Smooth muscle cell (in vitro differentiated cells): Measurements from ENCODE around the gene CD22. TPM values are rescaled to one million over a fixed set of nuclear protein-coding genes. Genes with fewer than 3 reads are reported as not detected.

Experiments used
- DNase-seq: peaks from one replicate; lab custom pipeline; 2025; ENCODE audit not compliant: unreplicated experiment; lab: John Stamatoyannopoulos, UW
- H2AFZ ChIP-seq: fragments of 200-600 bp; sonication (generic); 2 replicates; pipeline ENCODE4 v1.6.0; 2016; ENCODE audit warnings: antibody characterized with exemption, low read depth, mild to moderate bottlenecking
- H3F3A ChIP-seq: fragments of 200-600 bp; sonication (generic); 2 replicates; pipeline ENCODE4 v1.6.0; 2017; ENCODE audit warnings: antibody characterized with exemption, low read depth
- H3K27ac ChIP-seq: fragments of 200-600 bp; sonication (generic); 2 replicates; pipeline ENCODE4 v1.5.1; 2016; ENCODE audit warnings: low read depth, mild to moderate bottlenecking
- H3K27me3 ChIP-seq: fragments of 200-600 bp; sonication (generic); 2 replicates; pipeline ENCODE4 v1.6.1; 2016; ENCODE audit warnings: low read depth, mild to moderate bottlenecking
- H3K36me3 ChIP-seq: fragments of 200-600 bp; sonication (generic); 2 replicates; pipeline ENCODE4 v1.5.1; 2016; ENCODE audit warnings: low read depth
- H3K4me1 ChIP-seq: fragments of 200-600 bp; sonication (generic); 2 replicates; pipeline ENCODE4 v1.5.1; 2016; ENCODE audit warnings: low read depth
- H3K4me2 ChIP-seq: fragments of 200-600 bp; sonication (generic); 2 replicates; pipeline ENCODE4 v1.6.0; 2016; ENCODE audit warnings: mild to moderate bottlenecking
- H3K4me3 ChIP-seq: fragments of 200-600 bp; sonication (generic); 2 replicates; pipeline ENCODE4 v1.5.1; 2016; ENCODE audit warnings: mild to moderate bottlenecking
- H3K79me2 ChIP-seq: fragments of 200-600 bp; sonication (generic); 2 replicates; pipeline ENCODE4 v1.6.0; 2016; ENCODE audit warnings: low read depth, mild to moderate bottlenecking
- H3K9ac ChIP-seq: fragments of 200-600 bp; sonication (generic); 2 replicates; pipeline ENCODE4 v1.6.0; 2016; ENCODE audit warnings: low read depth
- H3K9me3 ChIP-seq: fragments of 200-600 bp; sonication (generic); replicated peaks from 2 replicates; pipeline ENCODE4 v1.5.1; 2016; ENCODE audit warnings: low read depth
- H4K20me1 ChIP-seq: fragments of 200-600 bp; sonication (generic); 2 replicates; pipeline ENCODE4 v1.6.0; 2016; ENCODE audit warnings: low read depth
- CTCF ChIP-seq: fragments of 200-600 bp; sonication (generic); IDR thresholded peaks from 2 replicates; pipeline ENCODE4 v1.5.1; 2017; ENCODE audit warnings: borderline replicate concordance, mild to moderate bottlenecking, antibody characterized with exemption; ENCODE audit not compliant: insufficient read depth, poor library complexity, severe bottlenecking
- WGBS: methylation state at CpG from one replicate; pipeline ENCODE4 v1.1.7; 2016; ENCODE audit warnings: low lambda C conversion rate; 5-methylcytosine and 5-hydroxymethylcytosine counted together
- polyA plus RNA-seq: library from polyadenylated mRNA; unstranded; fragments of >200 nt; fragmentation: Nextera tagmentation; extraction: Ambion mirVana; gene quantifications from 2 replicates; pipeline ENCODE4 v1.2.1, GENCODE V29; 2016
- total RNA-seq: library from RNA; depleted of rRNA; stranded (reverse); fragments of >200 nt; gene quantifications from 2 replicates; pipeline ENCODE4 v1.2.3, GENCODE V29; 2014

CD22 gene
- total and polyA plus RNA-seq, 2 experiments from 2014 or later: not detected

GRCh38 chr19:35349614-35350521 lies 20.9 kb downstream of the CD22 start:
- Histone ChIP-seq H3K27ac (no peak overlapping the region), H3K79me2 (no peaks in the 10 kb centered on the region), H3K4me2 (no peak overlapping the region), H3K4me1 (no peaks in the 10 kb centered on the region), H3K4me3 (no peak overlapping the region), H3K9me3 (no peaks in the 10 kb centered on the region), H4K20me1 (no peaks in the 10 kb centered on the region), H2AFZ (no peak overlapping the region), H3K27me3 (no peaks in the 10 kb centered on the region), H3K36me3 (no peaks in the 10 kb centered on the region), H3F3A (no peaks in the 10 kb centered on the region), H3K9ac (no peak overlapping the region)
- TF ChIP-seq CTCF: no peak
- WGBS: 90% methylated on average over 9 of the region's 17 CpGs
- DNase-seq: no peak

GRCh38 chr19:35350591-35350990 lies 21.6 kb downstream of the CD22 start:
- Histone ChIP-seq H3K79me2 (no peaks in the 10 kb centered on the region), H3K4me2 (no peak overlapping the region), H3F3A (no peaks in the 10 kb centered on the region), H3K27ac (no peak overlapping the region), H2AFZ (no peak overlapping the region), H3K36me3 (no peaks in the 10 kb centered on the region), H3K4me3 (no peak overlapping the region), H3K4me1 (no peaks in the 10 kb centered on the region), H3K9ac (no peak overlapping the region), H4K20me1 (no peaks in the 10 kb centered on the region), H3K27me3 (no peaks in the 10 kb centered on the region), H3K9me3 (no peaks in the 10 kb centered on the region)
- no peak for TF ChIP-seq CTCF
- 95% methylated on average over 7 of the region's 7 CpGs for WGBS
- no peak for DNase-seq

- TF ChIP-seq CTCF: no peak
- no peaks in the 10 kb centered on the region for H3F3A ChIP-seq
- no peaks in the 10 kb centered on the region for H4K20me1 ChIP-seq
- H3K27ac ChIP-seq: no peak overlapping the region
- no peak overlapping the region for H3K9ac ChIP-seq
- H3K79me2 ChIP-seq: no peaks in the 10 kb centered on the region
- DNase-seq: no peak
- H3K27me3 ChIP-seq: no peaks in the 10 kb centered on the region
- H3K4me3 ChIP-seq: no peak overlapping the region
- no peaks in the 10 kb centered on the region for H3K9me3 ChIP-seq
- no peaks in the 10 kb centered on the region for H3K36me3 ChIP-seq
- no peaks in the 10 kb centered on the region for H3K4me1 ChIP-seq
- WGBS: 96% methylated on average over 46 of the region's 47 CpGs
- H2AFZ ChIP-seq: no peak overlapping the region
- no peak overlapping the region for H3K4me2 ChIP-seq
Measured at GRCh38 chr19:35351411-35352176, 22.6 kb downstream of the CD22 start.
